Heart left ventricle (tissue), 13 donors: Measurements from ENCODE around the gene SNX25.

Experiments used
- CTCF ChIP-seq, 12 donors: fragments of 200-600 bp; sonication (generic) in 4 of 12; IDR thresholded peaks; one replicate each; pipeline versions ENCODE4 v1.5.0 to v1.8.0; 2018 to 2022; ENCODE audit warnings: antibody characterized with exemption in 12 of 12, mild to moderate bottlenecking in 5 of 12
- POLR2A ChIP-seq, 2 donors: fragments of 450-650 bp; IDR thresholded peaks; one replicate each; pipeline ENCODE4 v1.6.1; 2017; ENCODE audit warnings: antibody characterized with exemption in 2 of 2, mild to moderate bottlenecking in 2 of 2, moderate library complexity in 2 of 2
- donor health status: ischemic (EF 13 %, LVEDD 7.1; RV severe dilation, severe dysfunction).
- donor health status: DM: no; HTN: yes; CAD: no.
- donor health status: DM: no; HTN: no; CAD: no.
- donor health status: ischemic (EF 25% LVEDD 6.9; RV normal size, moderate dysfunction).
- donor health status: ischemic (EF 25% LVEDD 5.7; RV mildly dilated, moderate dysfunction).
- donor health status: ischemic (EF 35%, LVEDD 5.7; RV mildly dilated, moderate dysfunction).
- donor health status: nonischemic (EF 11% LVEDD 7.7; RV severe dilation, severe dysfunction).
- donor health status: DM: yes; HTN: yes; CAD: no.
- donor health status: PGD.
- donor health status: ischemic (EF 29% LVEDD 5.4; RV normal size, mild dysfunction).
- donor health status: nonischemic (EF 23%, LVEDD 6.1; RV moderate dilation, normal function).

GRCh38 chr4:185263419-185263818, 54.0 kb downstream of the SNX25 start:
- TF ChIP-seq CTCF (IDR thresholded peaks at IDR 0.05) (no peak), POLR2A (IDR thresholded peaks at IDR 0.05) (no peak)
